SK-N-DZ (cell line): ENCODE measurements around the gene B4GALT7.

Experiments used
- DNase-seq: peaks from one replicate; pipeline ENCODE4 v3.0.0-alpha.2; 2015; ENCODE audit warnings: low spot score

The B4GALT7 gene

DNA sequence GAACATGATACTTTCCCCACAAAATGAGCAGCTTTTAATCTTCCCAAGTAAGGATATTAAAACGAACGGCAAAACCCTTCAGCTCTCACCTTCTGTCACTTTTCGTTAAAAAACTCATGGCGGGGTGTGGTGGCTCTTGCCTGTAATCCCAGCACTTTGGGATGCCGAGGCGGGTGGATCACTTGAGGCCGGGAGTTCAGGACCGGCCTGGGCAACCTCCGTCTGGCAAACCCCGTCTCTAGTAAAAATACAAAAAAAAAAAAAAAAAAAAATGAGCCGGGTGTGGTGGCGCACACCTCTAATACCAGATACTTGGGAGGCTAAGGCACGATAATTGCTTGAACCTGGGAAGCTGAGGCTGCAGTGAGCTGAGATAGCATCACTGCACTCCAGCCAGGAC lies 7.0 kb upstream of the B4GALT7 start:
- no peak for DNase-seq

GRCh38 chr5:177593511-177593910 lies 6.4 kb upstream of the B4GALT7 start:
- no peak for DNase-seq

- DNase-seq = no peak
Observed at GRCh38 chr5:177594071-177594470, 5.9 kb upstream of the B4GALT7 start.

- DNase-seq = no peak
Observed at GRCh38 chr5:177595026-177595585, 4.8 kb upstream of the B4GALT7 start.

- DNase-seq = no peak
Observed at GRCh38 chr5:177595991-177596774, 3.7 kb upstream of the B4GALT7 start.

DNA sequence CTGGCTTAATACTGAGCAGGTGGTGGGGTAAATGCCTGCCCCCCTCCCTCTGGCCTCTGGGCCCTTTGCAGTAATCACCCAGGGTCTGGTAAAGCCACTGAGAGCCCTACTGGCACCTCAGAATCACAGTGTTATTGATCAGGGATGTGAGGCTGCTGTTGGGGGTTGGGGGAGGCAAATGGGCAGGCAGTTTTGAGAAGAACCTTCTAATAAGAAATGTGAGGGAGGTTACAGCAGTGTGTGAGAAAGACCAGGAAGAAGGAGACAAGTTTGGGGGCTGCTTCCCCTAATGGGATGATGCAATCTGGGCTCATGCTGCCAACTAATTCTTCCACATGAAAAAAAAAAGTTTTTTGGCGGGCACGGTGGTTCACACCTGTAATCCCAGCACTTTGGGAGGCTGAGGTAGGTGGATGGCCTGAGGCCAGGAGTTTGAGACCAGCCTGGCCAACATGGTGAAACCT lies 3.1 kb upstream of the B4GALT7 start:
- DNase-seq = no peak

GRCh38 chr5:177598477-177598876 lies 1.5 kb upstream of the B4GALT7 start:
- DNase-seq = no peak

DNA sequence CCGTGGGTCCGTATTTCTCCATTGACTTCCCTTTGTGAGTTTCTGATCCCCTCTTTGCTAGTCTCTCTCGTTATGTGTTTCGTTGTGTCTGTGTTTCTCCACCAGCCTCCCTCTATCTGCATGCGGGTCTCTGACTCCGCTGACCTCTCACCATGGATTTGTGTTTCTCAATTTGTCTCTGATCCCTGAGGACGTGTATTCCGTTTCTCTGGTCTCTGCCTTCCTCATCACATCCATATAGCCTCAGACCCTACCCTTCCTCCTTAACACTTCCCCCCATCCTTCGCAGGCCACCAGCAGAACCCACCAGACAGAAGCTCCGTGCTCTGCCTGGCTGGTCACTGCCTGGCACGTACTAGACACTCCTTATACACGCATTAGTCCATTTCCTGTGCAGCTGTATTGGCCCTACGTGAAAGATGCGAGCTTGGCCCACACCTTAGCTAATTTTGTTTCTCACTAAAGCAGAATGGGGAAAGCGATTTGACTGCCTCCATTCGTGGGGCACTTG lies 631 bp downstream of the B4GALT7 start:
- peak; percentile 31 for DNase-seq

- DNase-seq = no peak
Observed at GRCh38 chr5:177601126-177601525, 1.2 kb downstream of the B4GALT7 start.

DNA sequence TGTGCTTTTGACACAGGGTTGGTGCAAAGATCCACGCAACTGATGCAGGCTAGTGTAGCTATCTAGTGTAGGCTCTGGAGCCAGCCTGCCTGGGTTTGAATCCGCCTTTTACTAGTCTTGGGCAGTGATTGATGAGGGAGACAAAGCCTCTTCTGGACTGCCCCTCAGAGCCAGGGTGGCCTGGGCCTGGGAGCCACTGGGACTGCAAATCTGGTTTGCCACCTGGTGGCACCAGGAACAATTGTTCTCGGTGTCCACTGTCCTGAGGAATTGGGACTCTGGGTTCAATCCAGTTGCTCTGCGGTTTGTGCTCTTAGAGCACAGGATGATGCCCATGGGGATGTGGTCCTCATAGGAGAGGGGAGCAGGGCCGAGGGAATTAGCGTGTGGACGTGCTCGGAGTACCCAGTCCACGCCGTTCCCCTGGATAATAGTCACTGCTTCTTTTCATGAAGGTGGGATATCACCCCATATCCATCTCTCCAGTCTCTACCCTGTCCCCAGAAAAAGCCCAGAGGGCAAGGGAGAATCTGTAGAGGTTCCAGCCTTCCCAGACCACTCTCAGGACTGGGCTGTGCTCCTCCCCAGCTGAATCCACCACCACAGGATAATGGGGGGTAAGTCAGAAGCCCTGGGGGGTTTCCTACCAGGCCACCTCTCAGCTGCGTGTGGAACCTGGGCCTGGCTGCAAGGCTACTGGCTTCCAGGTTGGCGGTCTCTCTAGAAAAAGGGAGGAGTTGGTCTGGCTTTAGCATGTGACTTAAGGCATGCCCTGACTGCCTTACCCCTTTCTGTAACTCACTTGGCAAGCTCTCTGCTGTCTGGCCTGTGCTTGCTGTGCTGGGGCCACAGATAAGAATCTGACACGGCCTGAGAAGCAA lies 1.9 kb downstream of the B4GALT7 start:
- no peak for DNase-seq

GRCh38 chr5:177602458-177602830 lies 2.5 kb downstream of the B4GALT7 start:
- DNase-seq = no peak

DNA sequence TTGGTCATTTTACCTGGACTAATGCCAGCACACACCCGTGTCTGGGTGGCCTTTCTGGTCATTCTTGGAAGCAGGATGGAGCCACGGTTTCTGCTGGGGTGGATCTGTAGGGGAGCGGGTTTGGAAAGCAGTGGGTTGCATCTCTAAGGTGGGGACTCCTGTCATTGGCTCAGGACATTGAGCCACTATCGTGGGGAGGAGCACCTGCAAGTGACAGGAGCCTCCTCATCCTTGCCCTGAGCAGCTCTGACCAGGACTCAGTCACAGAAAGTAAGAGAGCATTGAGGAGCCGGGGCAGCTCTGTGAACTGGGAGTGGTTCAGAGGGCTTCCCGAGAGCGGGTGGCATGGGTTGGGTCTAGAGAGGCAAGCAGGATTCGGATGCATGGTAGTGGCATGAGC lies 3.7 kb downstream of the B4GALT7 start:
- no peak for DNase-seq

DNA sequence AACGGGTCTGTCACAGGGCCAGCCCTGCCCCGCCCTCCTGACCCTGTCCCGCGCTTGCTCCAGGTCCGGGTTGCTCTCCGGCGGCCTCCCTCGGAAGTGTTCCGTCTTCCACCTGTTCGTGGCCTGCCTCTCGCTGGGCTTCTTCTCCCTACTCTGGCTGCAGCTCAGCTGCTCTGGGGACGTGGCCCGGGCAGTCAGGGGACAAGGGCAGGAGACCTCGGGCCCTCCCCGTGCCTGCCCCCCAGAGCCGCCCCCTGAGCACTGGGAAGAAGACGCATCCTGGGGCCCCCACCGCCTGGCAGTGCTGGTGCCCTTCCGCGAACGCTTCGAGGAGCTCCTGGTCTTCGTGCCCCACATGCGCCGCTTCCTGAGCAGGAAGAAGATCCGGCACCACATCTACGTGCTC lies 4.2 kb downstream of the B4GALT7 start:
- no peak for DNase-seq

GRCh38 chr5:177604656-177605055 lies 4.7 kb downstream of the B4GALT7 start:
- no peak for DNase-seq

DNA sequence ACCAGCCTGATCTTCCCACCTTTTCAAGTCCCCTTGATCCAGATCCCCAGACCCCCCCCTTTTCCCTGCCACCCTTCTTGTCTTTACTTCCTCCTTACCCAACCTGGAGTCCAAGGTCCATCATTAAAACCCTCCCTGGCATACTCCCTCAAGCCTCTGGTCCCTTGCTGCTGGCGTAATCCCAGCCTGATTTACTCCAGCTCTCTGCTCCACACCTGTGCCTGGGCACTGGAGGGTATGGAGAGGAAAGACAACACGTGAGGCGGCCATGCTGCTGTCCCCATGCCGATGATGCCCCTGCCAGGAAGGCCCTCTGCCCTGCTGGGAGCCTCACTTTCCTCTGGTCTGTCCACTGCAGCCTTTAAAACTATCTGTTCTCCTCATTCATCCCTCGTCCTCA lies 5.1 kb downstream of the B4GALT7 start:
- no peak for DNase-seq

DNA sequence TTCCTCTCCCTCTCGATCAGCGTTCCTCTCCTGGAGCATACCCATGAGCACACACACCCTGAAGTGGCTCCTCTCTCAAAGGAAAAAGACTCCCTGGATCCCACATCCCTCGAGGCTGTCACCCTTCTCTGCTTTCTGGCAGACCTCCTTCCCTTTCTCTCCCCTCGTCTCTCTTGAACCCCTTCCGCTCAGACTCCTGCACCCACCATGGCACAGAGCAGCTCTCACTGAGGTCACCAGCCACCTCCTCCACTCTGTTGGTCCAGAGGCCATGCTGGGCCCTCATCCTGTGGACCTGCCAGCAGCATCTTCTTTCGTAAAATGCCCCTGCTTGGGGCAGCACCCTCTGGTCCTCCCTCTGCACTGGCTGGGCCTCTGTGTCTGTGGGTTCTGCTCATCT lies 5.7 kb downstream of the B4GALT7 start:
- DNase-seq = no peak

DNA sequence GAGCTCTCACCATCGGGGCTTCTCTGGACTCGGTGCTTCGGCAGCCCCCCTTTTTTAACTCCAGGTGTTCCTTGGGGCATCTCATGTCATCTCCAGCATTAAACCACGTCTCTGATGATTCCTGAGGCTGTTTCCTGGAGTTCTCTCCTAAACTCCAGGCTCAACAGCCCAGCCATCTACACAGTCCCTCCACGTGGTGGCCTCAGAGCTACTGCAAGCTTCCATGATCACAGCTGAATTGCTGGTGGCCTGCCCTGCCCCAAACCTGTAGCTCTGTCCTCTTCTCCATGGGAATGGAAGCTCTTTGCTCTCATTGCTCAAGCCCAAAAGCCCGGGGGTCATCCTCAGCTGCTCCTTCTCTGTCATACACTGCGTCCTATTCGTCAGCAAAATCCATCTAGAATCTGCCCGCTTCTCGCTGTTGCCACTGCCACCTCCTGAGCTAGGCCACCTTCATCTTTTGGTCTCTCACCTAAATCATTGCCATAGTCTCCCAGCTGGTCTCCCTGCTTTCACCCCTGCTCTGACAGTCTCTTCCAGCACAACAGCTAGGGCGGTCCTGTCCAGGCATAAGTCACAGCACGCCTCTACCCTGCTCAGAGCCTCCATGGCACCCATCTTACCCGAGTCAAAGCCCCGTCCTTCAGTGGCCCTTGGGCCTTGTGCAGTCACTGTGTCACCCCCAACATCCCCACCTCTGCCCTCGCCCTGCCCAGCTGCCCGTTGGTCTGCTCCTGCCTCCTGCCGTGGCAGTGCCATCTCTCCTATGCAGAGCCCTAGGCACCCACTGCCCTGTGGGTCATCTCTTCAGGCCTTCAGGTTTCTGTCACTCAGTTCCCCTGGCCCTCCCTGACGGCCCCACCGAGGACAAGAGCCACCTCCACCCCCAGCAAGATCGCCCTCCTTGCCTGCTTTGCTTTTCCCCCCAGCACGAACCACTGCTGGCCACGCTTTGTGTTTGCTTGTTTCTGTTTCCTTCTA lies 6.4 kb downstream of the B4GALT7 start:
- no peak for DNase-seq

- no peak for DNase-seq
Observed at GRCh38 chr5:177607115-177607451, 7.2 kb downstream of the B4GALT7 start.

GRCh38 chr5:177607452-177608192 lies 7.7 kb downstream of the B4GALT7 start:
- peak; percentile 80 for DNase-seq
